Coronary artery (tissue), 2 donors: ENCODE measurements around the gene DPT.

Source experiments
- DNase-seq: peaks from one replicate; pipeline ENCODE4 v3.0.0-alpha.2; 2017; ENCODE audit warnings: low spot score
- H3K27ac ChIP-seq, 2 donors: fragments of 200-600 bp; sonication (generic); one replicate each; pipeline ENCODE4 v1.5.1; 2016 to 2019
- H3K4me3 ChIP-seq: fragments of 200-600 bp; sonication (generic); 2 replicates; pipeline ENCODE4 v1.5.1; 2016; ENCODE audit warnings: mild to moderate bottlenecking, moderate library complexity
- CTCF ChIP-seq: fragments of 200-600 bp; sonication (generic); IDR thresholded peaks from one replicate; pipeline ENCODE4 v1.5.1; 2019; ENCODE audit warnings: antibody characterized with exemption

The DPT gene

GRCh38 chr1:168706391-168706992, 22.5 kb downstream of the DPT start:
- no peak for TF ChIP-seq CTCF
- DNase-seq, result no peak
- no peak overlapping the region for H3K27ac ChIP-seq
- no peak overlapping the region for H3K4me3 ChIP-seq

- DNase-seq, result no peak
- TF ChIP-seq CTCF, result no peak
- Histone ChIP-seq H3K27ac (no peak overlapping the region), H3K4me3 (no peak overlapping the region)
These were observed 28.3 kb downstream of the DPT start for GRCh38 chr1:168700575-168701268.

GRCh38 chr1:168698453-168698852, 30.6 kb downstream of the DPT start:
- TF ChIP-seq CTCF, result no peak
- DNase-seq, result no peak
- Histone ChIP-seq H3K4me3 (no peak overlapping the region), H3K27ac (no peak overlapping the region)

- no peak for DNase-seq
- Histone ChIP-seq H3K4me3 (no peak overlapping the region), H3K27ac (no peak overlapping the region)
- no peak for TF ChIP-seq CTCF
These were observed 31.5 kb downstream of the DPT start for GRCh38 chr1:168697356-168698126.

- Histone ChIP-seq H3K4me3 (no peak overlapping the region), H3K27ac (no peak overlapping the region)
- TF ChIP-seq CTCF, result no peak
- no peak for DNase-seq
These were observed 32.8 kb downstream of the DPT start for GRCh38 chr1:168696125-168696760.

GRCh38 chr1:168693872-168694238, 35.2 kb downstream of the DPT start:
- no peak for TF ChIP-seq CTCF
- no peak overlapping the region for H3K27ac ChIP-seq

More at GRCh38 chr1:168693872-168694238, 35.2 kb downstream of the DPT start:
- H3K4me3 ChIP-seq, result no peak overlapping the region
- no peak for DNase-seq
